GM12878 (cell line): ENCODE data around the gene CTNNA2. TPM values are rescaled to one million over a fixed set of nuclear protein-coding genes. Genes with fewer than 3 reads are reported as not detected.

Experiments
- ATAC-seq: fragments of 200-7000 bp; cut with Tn5 transposase; 3 replicates; pipeline ENCODE4 v1.9.1; 2020; ENCODE audit warnings: mild to moderate bottlenecking, moderate library complexity
- BruUV-seq: library from RNA; stranded (reverse); fragments of 400-500 nt; replicated peaks from 2 replicates; lab custom pipeline; 2021; lab: Mats Ljungman, UMichigan
- CTCF ChIA-PET: fragments of 300-600 bp; sonication (Branson Sonifier 250); formaldehyde crosslinking; extraction: SDS; loops from one replicate; lab custom pipeline; 2021; ENCODE audit warnings: inconsistent platforms; lab: Yijun Ruan, JAX
- POLR2A ChIA-PET: fragments of 350-600 bp; formaldehyde crosslinking; extraction: SDS; loops from one replicate; lab custom pipeline; 2021; ENCODE audit warnings: inconsistent platforms; lab: Charles Lee
- RAD21 ChIA-PET: fragments of 300-600 bp; sonication (Branson Sonifier 250); formaldehyde crosslinking; loops from one replicate; lab custom pipeline; 2023; ENCODE audit warnings: antibody characterized with exemption; ENCODE audit not compliant: unreplicated experiment; lab: Charles Lee
- SMC1A ChIA-PET: fragments of 300-600 bp; sonication (Branson Sonifier 250); formaldehyde crosslinking; loops from one replicate; lab custom pipeline; 2023; ENCODE audit not compliant: unreplicated experiment, uncharacterized antibody; lab: Charles Lee
- DNase-seq: peaks from one replicate; pipeline ENCODE4 v3.0.0-alpha.2; 2011; ENCODE audit warnings: low read depth, low spot score
- FAIRE-seq: peaks from 3 replicates; lab custom pipeline; 2011; peaks lifted over from hg19 to GRCh38; lab: Jason Lieb, UNC
- H2AFZ ChIP-seq: 2 replicates; pipeline ENCODE4 v1.6.0; 2011; ENCODE audit warnings: low read depth, low read length, control low read depth; ENCODE audit not compliant: control insufficient read depth
- H3K27ac ChIP-seq: 2 replicates; pipeline ENCODE4 v1.5.1; 2011; ENCODE audit warnings: control low read depth; ENCODE audit not compliant: control insufficient read depth, insufficient read depth
- H3K27me3 ChIP-seq, 2 experiments: replicated peaks in 1 of 2; 2 replicates each; pipeline versions ENCODE4 v1.6.0 to v1.6.1; 2011; ENCODE audit warnings: low read length in 1 of 2; ENCODE audit not compliant: control insufficient read depth in 2 of 2, insufficient read depth in 2 of 2
- H3K36me3 ChIP-seq, 2 experiments: 2 replicates each; pipeline ENCODE4 v1.5.1; 2011; ENCODE audit warnings: low read length in 1 of 2; ENCODE audit not compliant: control insufficient read depth in 2 of 2, insufficient read depth in 2 of 2
- H3K4me1 ChIP-seq: 2 replicates; pipeline ENCODE4 v1.6.1; 2011; ENCODE audit warnings: mild to moderate bottlenecking, low read length, moderate library complexity, mixed read lengths; ENCODE audit not compliant: control insufficient read depth, insufficient read depth
- H3K4me2 ChIP-seq: 2 replicates; pipeline ENCODE4 v1.6.0; 2011; ENCODE audit warnings: control low read depth; ENCODE audit not compliant: control insufficient read depth, insufficient read depth
- H3K4me3 ChIP-seq: fragments of 200-600 bp; sonication (generic); 2 replicates; pipeline ENCODE4 v1.5.1; 2016
- H3K79me2 ChIP-seq: 2 replicates; pipeline ENCODE4 v1.6.0; 2011; ENCODE audit warnings: low read length; ENCODE audit not compliant: control insufficient read depth, insufficient read depth
- H3K9ac ChIP-seq: 2 replicates; pipeline ENCODE4 v1.8.0; 2011; ENCODE audit warnings: low read length, control low read depth, mixed read lengths; ENCODE audit not compliant: control insufficient read depth, insufficient read depth
- H3K9me3 ChIP-seq: replicated peaks from 3 replicates; pipeline ENCODE4 v1.5.1; 2011; ENCODE audit warnings: mild to moderate bottlenecking, low read length; ENCODE audit not compliant: control insufficient read depth, insufficient read depth
- H4K20me1 ChIP-seq: 2 replicates; pipeline ENCODE4 v1.6.0; 2011; ENCODE audit not compliant: control insufficient read depth, insufficient read depth
- BCLAF1 ChIP-seq: fragments of 450-650 bp; IDR thresholded peaks from 2 replicates; pipeline ENCODE4 v1.6.1; 2017; ENCODE audit warnings: antibody characterized with exemption, mild to moderate bottlenecking, moderate library complexity
- BHLHE40 ChIP-seq, 2 experiments: fragments of 450-650 bp in 1 of 2; IDR thresholded peaks; 2 replicates each; pipeline ENCODE4 v1.6.1; 2011 to 2017; ENCODE audit warnings: low read depth in 2 of 2, borderline replicate concordance in 1 of 2, improper control_type of control experiment in 1 of 2, low read length in 1 of 2, mild to moderate bottlenecking in 1 of 2
- CBX3 ChIP-seq: fragments of 200-600 bp; sonication (generic); IDR thresholded peaks from 2 replicates; pipeline ENCODE4 v1.6.1; 2016; ENCODE audit warnings: low read depth, borderline replicate concordance
- EED ChIP-seq: sonication (generic); IDR thresholded peaks from 2 replicates; pipeline ENCODE4 v1.6.1; 2016; ENCODE audit warnings: antibody characterized with exemption, low read depth
- EP300 ChIP-seq, 2 experiments: fragments of 150-350 bp in 1 of 2; IDR thresholded peaks; 2 replicates each; pipeline ENCODE4 v1.6.1; 2011 to 2012; ENCODE audit warnings: low read depth in 2 of 2, low read length in 2 of 2, borderline replicate concordance in 1 of 2, improper control_type of control experiment in 1 of 2, inconsistent platforms in 1 of 2; ENCODE audit not compliant: control insufficient read depth in 1 of 2
- GATAD2B ChIP-seq: fragments of 450-650 bp; conservative IDR thresholded peaks from 2 replicates; pipeline ENCODE4 v1.6.1; 2017; ENCODE audit warnings: low read depth, mild to moderate bottlenecking, moderate library complexity
- MEF2A ChIP-seq: IDR thresholded peaks from 2 replicates; pipeline ENCODE4 v1.6.1; 2011; ENCODE audit warnings: low read depth, mild to moderate bottlenecking, low read length, moderate library complexity; ENCODE audit not compliant: insufficient read depth
- MYC ChIP-seq: IDR thresholded peaks from 2 replicates; pipeline ENCODE4 v1.6.1; 2011; ENCODE audit warnings: mild to moderate bottlenecking, low read length, moderate library complexity, inconsistent platforms; ENCODE audit not compliant: insufficient read depth, insufficient replicate concordance, insufficient read length, severe bottlenecking
- NR2F1 ChIP-seq: fragments of 450-650 bp; conservative IDR thresholded peaks from 2 replicates; pipeline ENCODE4 v1.6.1; 2017; ENCODE audit warnings: mild to moderate bottlenecking
- NRF1 ChIP-seq: conservative IDR thresholded peaks from 2 replicates; pipeline ENCODE4 v1.6.1; 2011; ENCODE audit warnings: mild to moderate bottlenecking, low read depth, low read length, improper control_type of control experiment
- POLR2AphosphoS2 ChIP-seq: IDR thresholded peaks from 2 replicates; pipeline ENCODE4 v1.6.1; 2011; ENCODE audit warnings: low read depth, mild to moderate bottlenecking, low read length, improper control_type of control experiment, moderate library complexity
- POU2F2 ChIP-seq: IDR thresholded peaks from 3 replicates; pipeline ENCODE4 v1.6.1; 2011; ENCODE audit warnings: low read depth, mild to moderate bottlenecking, low read length, borderline replicate concordance
- SIX5 ChIP-seq: IDR thresholded peaks from 2 replicates; pipeline ENCODE4 v1.6.1; 2011; ENCODE audit warnings: mild to moderate bottlenecking, low read depth, low read length, moderate library complexity; ENCODE audit not compliant: severe bottlenecking
- STAT1 ChIP-seq: fragments of 450-650 bp; conservative IDR thresholded peaks from 2 replicates; pipeline ENCODE4 v1.6.1; 2014; ENCODE audit warnings: antibody characterized with exemption, mild to moderate bottlenecking
- TBL1XR1 ChIP-seq: IDR thresholded peaks from 2 replicates; pipeline ENCODE4 v1.6.1; 2012; ENCODE audit warnings: low read depth, low read length, improper control_type of control experiment
- ZNF217 ChIP-seq: fragments of 450-650 bp; IDR thresholded peaks from 2 replicates; pipeline ENCODE4 v1.6.1; 2017; ENCODE audit warnings: antibody characterized with exemption, mild to moderate bottlenecking
- WGBS: methylation state at CpG from one replicate; pipeline ENCODE4 v1.1.6; 2016; ENCODE audit warnings: low lambda C conversion rate; ENCODE audit not compliant: insufficient replicate concordance, insufficient coverage; ENCODE audit errors: missing lambda C conversion rate; 5-methylcytosine and 5-hydroxymethylcytosine counted together
- in situ Hi-C: fragments of 300-500 bp; cut with MboI; formaldehyde crosslinking; loops from 9 replicates; pipeline ENCODE4 v1.14.3; 2018; ENCODE audit warnings: mixed read lengths
- intact Hi-C: fragments of 100-400 bp; cut with micrococcal nuclease; formaldehyde crosslinking; loops from one replicate; pipeline ENCODE4 v1.14.2; 2022; ENCODE audit not compliant: unreplicated experiment
- polyA plus RNA-seq, 11 experiments: library from polyadenylated mRNA; depleted of rRNA in 4 of 11; unstranded in 6 of 11; stranded (reverse) in 5 of 11; fragments of >200 nt; fragmentation: Nextera tagmentation in 4 of 11; fragmentation: Illumina TruSeq in 1 of 11; extraction: Ambion mirVana in 4 of 11; extraction: Trizol in 1 of 11; gene quantifications; 1 replicate in 1 of 11; 2 replicates in 10 of 11; pipeline versions ENCODE4 v1.2.1 to v1.2.3, GENCODE V29; 2011 to 2016; ENCODE audit warnings: inconsistent platforms in 2 of 11, missing spikeins in 2 of 11, low read depth in 1 of 11
- total RNA-seq, 4 experiments: library from RNA; depleted of rRNA in 3 of 4; stranded (reverse); fragments of >200 nt in 3 of 4; fragmentation: Illumina TruSeq in 1 of 4; extraction: Trizol in 1 of 4; gene quantifications; 2 replicates each; pipeline versions ENCODE4 v1.2.1 to v1.2.3, GENCODE V29; 2013 to 2021

The CTNNA2 gene
- total and polyA plus RNA-seq, 10 of the 15 experiments (the other 5 are each of a cell fraction or from before 2014, with no cell fraction given) = 2.4 to 36.2 (median 6.6) TPM

- TF ChIP-seq NRF1 (no peak), NR2F1 (no peak), TBL1XR1 (no peak), POLR2AphosphoS2 (no peak), EP300 (IDR thresholded peaks at IDR 0.05; ENCODE audit: borderline replicate concordance in 1 of 2, control insufficient read depth in 1 of 2, low read depth in 2 of 2, low read length in 2 of 2) (no peak), BHLHE40 (IDR thresholded peaks at IDR 0.05; ENCODE audit: borderline replicate concordance in 1 of 2, low read depth in 2 of 2, low read length in 1 of 2) (no peak), BCLAF1 (no peak)
Measured at GRCh38 chr2:79580175-79580574, 67.3 kb downstream of the CTNNA2 start (continued).

- DNase-seq (no peak), ATAC-seq (no peak), FAIRE-seq (no peak)
- ChIA-PET RAD21 (no interaction called here), CTCF (interaction anchor here (0.5 to 1.1 kb wide), 2 partner anchors 10 to 319 kb away, joined by 3 read pairs; no protein-coding TSS in a partner anchor), POLR2A (no interaction called here), SMC1A (no interaction called here)
- Histone ChIP-seq H2AFZ (no peak overlapping the region), H3K4me3 (no peak overlapping the region), H3K27ac (no peak overlapping the region), H3K79me2 (no peaks in the 10 kb centered on the region), H3K4me2 (no peak overlapping the region), H3K9me3 (no peaks in the 10 kb centered on the region), H3K36me3 (no peaks in the 10 kb centered on the region), H3K27me3 (no peaks in the 10 kb centered on the region), H3K9ac (no peak overlapping the region), H3K4me1 (no peaks in the 10 kb centered on the region), H4K20me1 (no peaks in the 10 kb centered on the region)
- BruUV-seq = no TSS peak
- 13% methylated on average over 10 of the region's 11 CpGs for WGBS
- in situ Hi-C loops (no loop called here), intact Hi-C loops (no loop called here)
- TF ChIP-seq STAT1 = no peak
- no peak for TF ChIP-seq POLR2AphosphoS2
- TF ChIP-seq SIX5 = no peak
- no peak for TF ChIP-seq ZNF217
- no peak for TF ChIP-seq MYC
- TF ChIP-seq MEF2A = no peak
- TF ChIP-seq GATAD2B = no peak
- no peak for TF ChIP-seq EED
- no peak for TF ChIP-seq POU2F2
- no peak for TF ChIP-seq CBX3
Measured at GRCh38 chr2:79585701-79586433, 73.0 kb downstream of the CTNNA2 start.
